WTC11 (cell line): ENCODE results near the gene PCBD2.

ENCODE experiments used
- AFF4 ChIP-seq: sonication (generic); formaldehyde crosslinking; IDR thresholded peaks from 2 replicates; pipeline ENCODE4 v1.8.1; 2023; ENCODE audit warnings: mild to moderate bottlenecking, missing genetic modification reagents, borderline replicate concordance
- CBFB ChIP-seq: sonication (generic); formaldehyde crosslinking; IDR thresholded peaks from 2 replicates; pipeline ENCODE4 v1.8.1; 2022; ENCODE audit warnings: mild to moderate bottlenecking, low read depth, missing genetic modification reagents
- CTCF ChIP-seq: fragments of 200-600 bp; IDR thresholded peaks from 2 replicates; pipeline ENCODE4 v1.8.0; 2022; ENCODE audit warnings: antibody characterized with exemption
- ESRRA ChIP-seq: sonication (generic); formaldehyde crosslinking; IDR thresholded peaks from 2 replicates; pipeline ENCODE4 v1.8.1; 2022; ENCODE audit warnings: mild to moderate bottlenecking, missing genetic modification reagents, borderline replicate concordance
- FOXJ3 ChIP-seq: sonication (generic); formaldehyde crosslinking; IDR thresholded peaks from 2 replicates; pipeline ENCODE4 v1.9.0; 2021; ENCODE audit warnings: missing genetic modification reagents, mild to moderate bottlenecking, borderline replicate concordance
- NR2C2 ChIP-seq: sonication (generic); formaldehyde crosslinking; IDR thresholded peaks from 2 replicates; pipeline ENCODE4 v1.8.0; 2022; ENCODE audit warnings: mild to moderate bottlenecking, missing genetic modification reagents
- USF1 ChIP-seq: sonication (generic); formaldehyde crosslinking; IDR thresholded peaks from 2 replicates; pipeline ENCODE4 v1.8.0; 2022; ENCODE audit warnings: mild to moderate bottlenecking, missing genetic modification reagents

- no peak for TF ChIP-seq CTCF
- TF ChIP-seq ESRRA (CRISPR knock-in tag), result no peak
- no peak for TF ChIP-seq AFF4
- TF ChIP-seq NR2C2 (CRISPR knock-in tag), result no peak
- TF ChIP-seq USF1 (CRISPR knock-in tag), result no peak
- no peak for TF ChIP-seq CBFB (CRISPR knock-in tag)
- no peak for TF ChIP-seq FOXJ3 (CRISPR knock-in tag)
Observed at GRCh38 chr5:134934202-134934601, 29.3 kb downstream of the PCBD2 start.
